Central memory CD8-positive, alpha-beta T cell (primary cell): Measurements from ENCODE around the gene MTREX.

Experiments
- ATAC-seq: fragments of 150-1000 bp; cut with Tn5 transposase; replicated peaks from 2 replicates; pipeline ENCODE4 v1.10.0; 2022; ENCODE audit warnings: mild to moderate bottlenecking, moderate FRiP score, moderate number of reproducible peaks; ENCODE audit not compliant: poor library complexity, severe bottlenecking; ENCODE audit errors: extremely low read depth
- DNase-seq, 2 donors: peaks; one replicate each; pipeline ENCODE4 v3.0.0; 2021; ENCODE audit warnings: low spot score in 2 of 2
- H3K27ac Mint-ChIP-seq: one replicate; pipeline ENCODE4 v1.8.0; 2022; ENCODE audit warnings: low read depth, mild to moderate bottlenecking, moderate library complexity, mixed read lengths
- H3K27me3 Mint-ChIP-seq: one replicate; pipeline ENCODE4 v1.8.0; 2022; ENCODE audit warnings: mixed read lengths
- H3K36me3 Mint-ChIP-seq: one replicate; pipeline ENCODE4 v1.8.0; 2022; ENCODE audit warnings: mild to moderate bottlenecking, moderate library complexity, mixed read lengths; ENCODE audit not compliant: insufficient read depth
- H3K4me1 Mint-ChIP-seq: one replicate; pipeline ENCODE4 v1.8.0; 2022; ENCODE audit warnings: mixed read lengths
- H3K4me3 Mint-ChIP-seq: one replicate; pipeline ENCODE4 v1.8.0; 2022; ENCODE audit warnings: mild to moderate bottlenecking, moderate library complexity, mixed read lengths
- H3K9me3 Mint-ChIP-seq: one replicate; pipeline ENCODE4 v1.8.0; 2022; ENCODE audit warnings: mixed read lengths

The MTREX gene

GRCh38 chr5:55392669-55393068, 84.9 kb downstream of the MTREX start:
- no peak overlapping the region for H3K27ac Mint-ChIP-seq
- no peak for DNase-seq
- ATAC-seq, result no peak
- H3K4me1 Mint-ChIP-seq, result peaks cover 7% of the 10 kb centered on the region
- H3K27me3 Mint-ChIP-seq, result no peaks in the 10 kb centered on the region
- H3K36me3 Mint-ChIP-seq, result peaks cover 32% of the 10 kb centered on the region
- no peak overlapping the region for H3K4me3 Mint-ChIP-seq
- no peaks in the 10 kb centered on the region for H3K9me3 Mint-ChIP-seq

DNA sequence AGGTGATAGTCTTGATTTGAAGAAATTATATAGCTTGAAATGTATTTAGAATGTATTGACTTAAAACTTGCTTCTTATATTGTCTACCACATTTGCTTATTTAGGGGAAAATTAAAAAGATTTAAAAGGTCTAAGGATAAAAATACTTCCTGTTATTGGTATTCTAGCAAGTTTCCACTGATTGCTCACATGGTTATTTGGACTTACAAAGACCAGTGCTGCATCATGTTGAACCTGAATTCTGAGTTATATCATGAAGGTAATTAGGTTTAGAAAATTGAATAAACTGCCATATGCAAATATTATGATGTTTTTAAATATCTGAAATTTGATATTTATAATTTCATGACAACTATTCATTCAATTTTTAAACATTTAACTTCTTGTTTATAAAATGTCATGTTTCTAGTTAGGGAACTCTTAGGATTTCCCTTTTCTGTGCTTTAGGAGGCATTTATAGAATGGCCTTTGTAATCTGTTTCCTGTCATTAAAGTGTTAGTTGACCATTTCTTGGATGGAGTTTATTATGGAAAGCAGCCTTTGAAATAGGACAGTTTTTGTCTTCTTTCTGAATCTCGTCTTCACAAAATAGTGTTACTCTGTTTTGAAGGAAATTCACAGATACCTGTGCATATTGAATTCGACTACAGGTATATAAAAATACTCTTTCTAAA, 85.8 kb downstream of the MTREX start:
- Mint-ChIP-seq H3K27me3 (no peaks in the 10 kb centered on the region), H3K4me1 (peaks cover 7% of the 10 kb centered on the region), H3K36me3 (peaks cover 28% of the 10 kb centered on the region), H3K9me3 (no peaks in the 10 kb centered on the region), H3K4me3 (no peak overlapping the region), H3K27ac (no peak overlapping the region)
- DNase-seq (no peak), ATAC-seq (no peak)

DNA sequence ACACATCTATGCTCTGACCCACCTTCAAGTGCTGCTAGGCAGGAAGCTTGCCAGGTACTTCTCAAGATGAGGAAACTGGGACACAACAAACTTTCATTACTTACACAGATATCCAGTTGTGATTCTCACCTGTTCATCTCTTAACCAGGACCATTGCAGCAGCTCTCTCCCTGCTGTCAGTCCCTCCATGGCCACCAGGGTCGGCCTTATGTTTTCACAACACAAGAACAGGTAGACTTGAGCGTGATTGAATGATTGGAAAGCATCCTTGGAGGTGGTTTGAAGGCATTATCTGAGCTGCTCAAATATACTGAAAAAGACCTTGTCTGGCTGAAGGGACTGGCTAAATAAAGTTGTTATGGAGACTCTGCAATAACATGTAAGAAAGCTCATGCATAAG, 94.4 kb downstream of the MTREX start:
- Mint-ChIP-seq H3K27ac (no peak overlapping the region), H3K4me3 (no peak overlapping the region), H3K36me3 (peaks cover 40% of the 10 kb centered on the region), H3K4me1 (no peaks in the 10 kb centered on the region), H3K27me3 (no peaks in the 10 kb centered on the region), H3K9me3 (no peaks in the 10 kb centered on the region)
- ATAC-seq (no peak), DNase-seq (no peak)

GRCh38 chr5:55406292-55406691, 98.5 kb downstream of the MTREX start:
- no peaks in the 10 kb centered on the region for H3K27me3 Mint-ChIP-seq

GRCh38 chr5:55407059-55407684, 99.4 kb downstream of the MTREX start:
- no peak for ATAC-seq

More at GRCh38 chr5:55406292-55406691, 98.5 kb downstream of the MTREX start:
- Mint-ChIP-seq H3K27ac (no peak overlapping the region), H3K4me3 (no peak overlapping the region), H3K36me3 (peaks cover 41% of the 10 kb centered on the region), H3K9me3 (no peaks in the 10 kb centered on the region), H3K4me1 (peaks cover 4% of the 10 kb centered on the region)
- DNase-seq (no peak), ATAC-seq (no peak)

DNA sequence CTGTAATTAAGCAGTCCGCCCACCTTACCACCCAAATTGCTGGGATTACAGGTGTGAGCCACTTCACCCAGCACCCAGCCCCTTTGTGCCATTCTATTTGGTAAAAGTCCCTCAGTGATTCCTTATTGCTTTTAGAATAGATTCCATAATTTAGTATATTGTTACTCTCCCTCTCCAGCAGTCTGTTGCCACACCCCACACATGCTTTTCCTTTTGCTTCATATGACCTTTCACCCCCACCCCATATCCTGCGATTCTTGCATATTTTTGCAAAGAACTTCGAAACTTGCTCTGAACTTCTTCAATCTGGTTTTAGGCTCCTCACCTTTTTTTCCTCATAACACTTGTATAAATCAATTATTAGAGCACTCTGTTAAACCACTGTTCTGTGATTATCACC, 100.2 kb downstream of the MTREX start:
- H3K27me3 Mint-ChIP-seq, result no peaks in the 10 kb centered on the region
- H3K4me1 Mint-ChIP-seq, result peaks cover 4% of the 10 kb centered on the region
- H3K27ac Mint-ChIP-seq, result no peak overlapping the region
- no peak overlapping the region for H3K4me3 Mint-ChIP-seq
- H3K36me3 Mint-ChIP-seq, result peaks cover 32% of the 10 kb centered on the region
- ATAC-seq (no peak), DNase-seq (no peak)
- no peaks in the 10 kb centered on the region for H3K9me3 Mint-ChIP-seq

More at GRCh38 chr5:55407059-55407684, 99.4 kb downstream of the MTREX start:
- Mint-ChIP-seq H3K4me3 (no peak overlapping the region), H3K9me3 (no peaks in the 10 kb centered on the region), H3K27me3 (no peaks in the 10 kb centered on the region), H3K4me1 (peaks cover 4% of the 10 kb centered on the region), H3K36me3 (peaks cover 34% of the 10 kb centered on the region), H3K27ac (no peak overlapping the region)
- no peak for DNase-seq

DNA sequence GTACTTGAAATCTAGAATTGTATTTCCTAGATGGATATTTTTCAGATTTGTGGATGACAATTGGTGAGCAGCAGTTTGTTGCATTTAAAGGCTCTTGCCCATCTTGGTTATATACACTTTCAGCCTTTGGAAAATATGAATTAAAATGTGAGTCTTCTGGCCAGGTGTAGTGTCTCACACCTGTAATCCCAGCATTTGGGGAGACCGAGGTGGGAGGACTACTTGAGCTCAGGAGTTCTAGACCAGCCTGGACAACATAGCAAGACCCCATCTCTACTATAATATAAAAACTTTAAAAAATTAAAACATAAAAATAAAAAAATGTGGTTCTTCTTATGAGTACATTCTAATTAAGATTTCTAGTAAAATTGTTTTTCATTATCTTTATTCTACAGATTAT, 102.0 kb downstream of the MTREX start:
- Mint-ChIP-seq H3K9me3 (no peaks in the 10 kb centered on the region), H3K4me1 (peaks cover 4% of the 10 kb centered on the region), H3K36me3 (peaks cover 29% of the 10 kb centered on the region), H3K4me3 (no peak overlapping the region), H3K27ac (no peak overlapping the region), H3K27me3 (no peaks in the 10 kb centered on the region)
- ATAC-seq (no peak), DNase-seq (no peak)

DNA sequence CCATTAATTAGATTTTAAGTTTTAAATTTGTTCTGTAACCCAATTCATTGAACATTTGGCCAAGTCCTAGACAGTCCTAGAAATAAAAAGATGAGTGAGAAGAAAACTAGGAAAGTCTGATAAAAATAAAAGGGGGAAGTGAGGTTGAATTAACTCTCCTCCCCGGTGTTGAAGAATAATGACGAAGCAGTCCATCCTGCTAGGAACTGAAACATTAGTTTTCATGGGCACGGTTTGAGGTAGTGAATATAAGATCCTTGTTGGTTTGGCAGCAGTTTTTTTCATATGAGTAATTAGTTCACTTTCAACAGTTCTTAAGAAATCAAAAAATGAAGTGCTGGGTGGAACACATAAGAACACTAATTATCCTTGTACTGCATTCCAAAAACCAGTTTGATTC, 103.1 kb downstream of the MTREX start:
- ATAC-seq, result no peak
- H3K4me1 Mint-ChIP-seq, result peaks cover 4% of the 10 kb centered on the region
- no peak overlapping the region for H3K27ac Mint-ChIP-seq
- H3K9me3 Mint-ChIP-seq, result no peaks in the 10 kb centered on the region
- H3K4me3 Mint-ChIP-seq, result no peak overlapping the region
- no peak for DNase-seq
- peaks cover 27% of the 10 kb centered on the region for H3K36me3 Mint-ChIP-seq
- no peaks in the 10 kb centered on the region for H3K27me3 Mint-ChIP-seq

DNA sequence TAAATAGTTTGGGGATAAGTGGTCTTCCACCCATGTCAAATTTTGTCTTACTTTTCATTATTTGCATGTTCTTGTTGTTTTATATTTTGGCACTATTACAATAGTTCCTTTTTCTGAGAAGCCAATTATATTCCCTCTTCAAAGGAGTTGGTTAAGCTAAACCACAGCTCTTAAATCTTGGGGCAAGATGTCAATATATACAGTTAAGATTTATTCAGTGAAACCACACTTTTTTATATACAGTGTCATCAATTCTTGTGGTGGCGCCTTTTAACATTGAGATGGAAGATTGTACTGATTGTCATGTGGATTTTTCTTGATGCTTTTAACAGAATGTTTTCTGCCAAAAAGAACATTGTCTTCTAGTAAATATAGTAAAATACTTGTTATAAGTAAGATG, 104.1 kb downstream of the MTREX start:
- H3K36me3 Mint-ChIP-seq, result peaks cover 25% of the 10 kb centered on the region
- no peak for ATAC-seq
- H3K27ac Mint-ChIP-seq, result no peak overlapping the region
- no peaks in the 10 kb centered on the region for H3K27me3 Mint-ChIP-seq
- no peak for DNase-seq
- no peak overlapping the region for H3K4me3 Mint-ChIP-seq
- peaks cover 4% of the 10 kb centered on the region for H3K4me1 Mint-ChIP-seq
- H3K9me3 Mint-ChIP-seq, result no peaks in the 10 kb centered on the region

DNA sequence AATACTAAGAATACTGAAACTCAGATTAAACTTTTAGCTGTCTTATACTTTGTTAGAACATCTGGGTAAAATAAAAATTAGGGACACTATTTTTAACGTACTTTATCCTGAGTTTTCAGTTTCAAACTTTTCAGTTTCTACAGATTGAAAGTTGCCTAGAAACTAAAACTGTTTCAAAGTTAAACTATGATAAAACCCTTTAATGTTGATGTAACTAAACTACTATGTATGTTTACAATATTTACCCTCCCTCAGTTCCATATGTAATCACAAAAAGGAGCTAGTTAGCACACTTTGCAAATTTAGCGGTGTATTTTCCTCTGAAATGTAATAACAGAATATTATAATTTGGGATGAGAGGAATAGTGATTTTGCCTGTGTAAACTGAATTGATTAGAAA, 105.9 kb downstream of the MTREX start:
- H3K9me3 Mint-ChIP-seq, result no peaks in the 10 kb centered on the region
- H3K27ac Mint-ChIP-seq, result no peak overlapping the region
- no peak overlapping the region for H3K4me3 Mint-ChIP-seq
- ATAC-seq (no peak), DNase-seq (no peak)
- H3K4me1 Mint-ChIP-seq, result no peaks in the 10 kb centered on the region
- H3K27me3 Mint-ChIP-seq, result no peaks in the 10 kb centered on the region
- H3K36me3 Mint-ChIP-seq, result peaks cover 24% of the 10 kb centered on the region

- H3K27me3 Mint-ChIP-seq, result no peaks in the 10 kb centered on the region
- ATAC-seq (no peak), DNase-seq (no peak)
- H3K4me3 Mint-ChIP-seq, result no peak overlapping the region
- no peaks in the 10 kb centered on the region for H3K9me3 Mint-ChIP-seq
- H3K36me3 Mint-ChIP-seq, result peaks cover 27% of the 10 kb centered on the region
- H3K4me1 Mint-ChIP-seq, result no peaks in the 10 kb centered on the region
- no peak overlapping the region for H3K27ac Mint-ChIP-seq
These were observed 107.3 kb downstream of the MTREX start for GRCh38 chr5:55415071-55415470.

GRCh38 chr5:55416306-55416705, 108.5 kb downstream of the MTREX start:
- Mint-ChIP-seq H3K27me3 (no peaks in the 10 kb centered on the region), H3K4me1 (peaks cover 6% of the 10 kb centered on the region), H3K27ac (no peak overlapping the region), H3K9me3 (no peaks in the 10 kb centered on the region), H3K36me3 (peaks cover 24% of the 10 kb centered on the region), H3K4me3 (no peak overlapping the region)
- no peak for ATAC-seq
- DNase-seq, result no peak
